GM21515 (cell line): Measurements from ENCODE around the gene TMEM231.
A peak's percentile ranks its signal among the peaks of the same experiment; 100 is the strongest.
"Not testable (repeated sequence)": the region's sequence is repeated elsewhere in the genome, so short reads cannot be mapped to it uniquely, and the experiment has no call there.

Source experiments
- ATAC-seq: cut with Tn5 transposase; IDR thresholded peaks from one replicate; pipeline ENCODE4 v1.9.1; 2021; ENCODE audit not compliant: unreplicated experiment

The TMEM231 gene

DNA sequence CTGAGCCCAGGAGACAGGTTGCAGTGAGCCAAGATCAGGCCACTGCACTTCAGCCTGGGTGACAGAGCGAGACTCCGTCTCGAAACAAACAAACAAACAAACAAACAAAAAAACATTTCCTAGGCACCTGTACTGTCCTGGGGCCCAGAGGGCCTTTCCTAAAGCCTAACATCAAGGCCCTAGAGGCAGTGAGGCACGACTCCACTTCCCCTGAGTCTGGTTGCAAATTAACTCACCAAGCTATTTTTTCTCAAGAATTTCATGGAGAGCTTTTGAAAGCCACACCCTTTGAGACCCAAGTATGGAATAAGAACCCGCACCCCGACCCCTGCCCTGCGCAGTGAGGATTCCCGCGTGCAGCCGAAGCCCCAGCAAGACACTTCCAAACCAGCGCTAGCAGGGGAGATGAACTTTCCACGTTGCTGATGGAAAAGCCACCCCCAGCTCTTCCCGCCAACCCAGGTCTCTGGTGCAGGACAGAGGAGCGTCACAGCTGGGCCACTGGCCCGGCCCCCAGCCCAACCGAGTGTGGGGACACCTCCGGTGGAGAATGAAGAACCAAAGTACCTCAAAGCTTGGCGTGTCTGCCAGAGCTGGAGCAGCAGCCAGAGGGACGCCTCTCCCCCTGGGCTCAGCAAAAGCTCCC, 21.4 kb downstream of the TMEM231 start:
- no peak for ATAC-seq

GRCh38 chr16:75532791-75533190, 23.3 kb downstream of the TMEM231 start:
- ATAC-seq = no peak

DNA sequence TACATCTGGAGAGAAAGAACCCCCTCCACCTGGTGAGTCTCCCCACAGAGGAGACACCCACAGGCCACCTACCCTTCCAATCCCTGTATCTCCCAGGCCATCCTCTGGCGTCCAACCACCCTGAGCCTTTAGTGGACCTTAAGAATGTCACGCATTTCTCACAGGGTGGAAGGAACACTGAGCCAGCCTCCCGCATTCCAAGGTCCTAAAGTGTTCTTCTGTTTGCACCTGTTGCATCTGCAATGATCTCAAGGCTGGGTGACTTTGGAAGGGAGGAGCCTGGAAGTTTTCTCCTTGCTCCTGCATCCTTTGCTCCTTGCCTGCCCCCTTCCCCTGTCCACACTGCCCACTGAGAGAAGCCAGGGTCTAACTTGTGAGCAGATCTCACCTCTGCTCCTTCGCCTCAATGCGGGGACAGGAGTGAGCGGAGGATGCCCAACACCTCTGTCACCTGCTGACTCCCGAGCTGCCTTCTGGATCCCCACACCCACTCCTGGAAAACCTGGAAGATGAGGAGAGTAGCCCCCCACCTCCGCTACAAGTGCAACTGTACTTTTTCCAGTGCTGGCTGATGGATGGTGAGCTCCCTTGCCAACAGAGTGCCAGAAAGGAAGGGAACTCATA, 23.8 kb downstream of the TMEM231 start:
- no peak for ATAC-seq

- no peak for ATAC-seq
These were observed 26.1 kb downstream of the TMEM231 start for GRCh38 chr16:75529959-75530358.

DNA sequence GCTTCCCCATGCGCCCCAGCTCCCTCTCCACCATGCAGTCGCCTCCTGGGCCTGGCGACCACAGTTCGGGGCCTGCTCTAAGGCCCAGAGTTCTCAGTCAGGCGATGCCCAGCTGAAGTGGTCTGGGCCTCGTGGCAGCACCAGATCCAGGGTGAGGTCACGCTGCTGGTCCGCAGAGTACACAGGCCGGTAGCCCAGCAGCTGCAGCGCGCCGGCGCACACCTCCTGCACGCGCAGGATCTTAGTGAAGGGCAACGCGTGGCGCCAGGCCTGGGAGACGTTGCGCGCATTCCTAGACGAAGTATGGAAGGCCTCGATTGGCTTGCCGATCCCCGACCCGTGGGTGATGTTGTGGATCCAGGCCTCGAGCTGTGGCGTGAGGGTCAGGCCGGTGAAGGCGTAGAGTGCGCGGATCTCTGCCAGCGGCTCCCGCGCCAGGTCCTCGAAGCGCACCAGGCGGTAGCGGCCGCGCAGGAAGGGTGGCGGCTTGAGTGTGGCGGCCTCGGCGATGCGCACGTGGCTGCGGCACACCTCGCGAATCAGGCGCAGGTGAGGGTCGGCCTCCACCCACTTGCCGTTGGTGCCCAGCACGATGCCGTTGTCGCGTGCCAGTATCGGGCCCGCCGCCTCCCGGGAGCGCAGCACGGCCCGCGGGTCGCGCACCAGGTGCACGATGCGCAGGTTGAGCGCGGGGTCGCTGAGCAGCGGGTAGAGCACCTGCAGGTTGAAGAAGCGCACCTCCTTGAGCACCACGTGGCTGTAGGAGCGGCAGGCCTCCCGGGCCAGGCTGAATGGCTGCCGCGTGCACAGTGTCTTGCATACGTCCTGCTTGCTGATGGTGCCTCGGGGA, 26.8 kb downstream of the TMEM231 start:
- ATAC-seq = no peak

GRCh38 chr16:75527825-75528299, 28.2 kb downstream of the TMEM231 start:
- ATAC-seq = no peak

DNA sequence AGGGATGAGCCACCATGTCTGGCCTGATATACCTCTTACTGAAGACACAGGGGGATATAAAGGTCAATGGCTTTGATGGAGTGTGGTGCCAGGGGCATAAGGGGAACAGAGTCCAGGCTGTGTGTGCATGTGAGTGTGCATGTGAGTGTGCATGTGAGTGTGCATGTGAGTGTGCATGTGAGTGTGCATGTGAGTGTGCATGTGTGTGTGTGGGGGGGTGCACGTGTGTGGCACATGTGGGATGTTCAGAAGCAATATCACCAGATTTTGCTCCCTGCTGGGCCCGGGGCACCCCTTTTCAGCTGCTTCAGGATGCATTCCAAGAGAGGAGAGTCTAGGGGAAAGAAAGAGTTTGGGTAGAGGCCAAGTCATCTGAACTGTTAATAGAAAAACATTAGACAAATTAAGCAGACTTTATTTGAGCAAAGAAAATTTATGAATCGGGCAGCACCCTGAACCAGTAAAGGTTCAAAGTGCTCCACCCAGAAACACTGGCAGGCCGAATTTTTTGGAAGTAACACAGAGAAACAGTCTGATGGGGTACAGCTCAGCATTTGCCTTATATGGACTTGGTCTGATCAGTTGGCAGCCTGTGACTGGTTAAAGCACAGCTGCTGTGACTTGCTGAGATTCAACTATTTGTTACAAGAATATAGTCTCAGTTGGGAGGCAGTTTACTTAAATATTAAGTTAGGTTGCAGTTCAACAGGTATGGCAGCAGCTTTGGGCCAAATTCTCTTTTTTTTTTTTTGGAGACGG, 29.8 kb downstream of the TMEM231 start:
- no peak for ATAC-seq

- no peak for ATAC-seq
These were observed 36.9 kb downstream of the TMEM231 start for GRCh38 chr16:75519175-75519574.

DNA sequence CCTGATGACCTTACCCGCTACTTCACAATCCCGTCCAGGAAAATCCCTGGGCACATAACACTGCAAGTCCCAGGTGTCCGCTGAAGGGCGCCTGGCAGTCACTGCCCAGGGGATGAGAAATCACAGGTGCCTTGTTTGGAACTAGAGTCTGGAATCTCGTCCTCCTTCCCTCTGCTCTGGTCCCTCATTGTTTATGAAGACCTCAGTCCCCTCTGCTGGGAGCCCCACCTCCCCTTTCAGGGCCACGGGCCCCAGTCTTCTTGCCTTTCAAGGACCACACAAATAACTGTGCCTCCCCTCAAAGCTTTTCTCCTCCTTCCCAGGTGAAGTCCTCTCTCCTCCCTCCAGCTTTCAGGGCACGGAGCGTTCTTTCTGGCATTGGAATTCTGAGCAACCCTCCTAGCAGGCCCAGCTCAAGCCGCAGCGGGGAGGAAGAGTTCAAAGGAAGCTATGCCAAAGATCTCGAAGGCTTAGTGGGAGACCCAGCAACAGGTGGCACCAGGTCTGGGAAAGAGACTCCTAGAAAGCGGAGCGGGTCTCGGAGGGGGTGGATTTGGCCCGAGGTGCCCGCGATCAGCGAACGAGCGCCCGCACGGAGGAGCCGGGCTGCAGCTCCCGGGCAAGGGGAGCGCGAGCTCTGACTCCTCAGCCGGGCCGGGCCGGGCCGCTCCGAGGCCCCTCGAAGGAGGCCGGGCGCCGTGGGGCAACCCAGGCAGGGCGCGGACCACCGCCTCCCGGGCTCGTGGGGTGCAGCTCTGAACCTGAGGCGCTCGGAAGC, 39.7 kb downstream of the TMEM231 start:
- ATAC-seq = peak; percentile 27

DNA sequence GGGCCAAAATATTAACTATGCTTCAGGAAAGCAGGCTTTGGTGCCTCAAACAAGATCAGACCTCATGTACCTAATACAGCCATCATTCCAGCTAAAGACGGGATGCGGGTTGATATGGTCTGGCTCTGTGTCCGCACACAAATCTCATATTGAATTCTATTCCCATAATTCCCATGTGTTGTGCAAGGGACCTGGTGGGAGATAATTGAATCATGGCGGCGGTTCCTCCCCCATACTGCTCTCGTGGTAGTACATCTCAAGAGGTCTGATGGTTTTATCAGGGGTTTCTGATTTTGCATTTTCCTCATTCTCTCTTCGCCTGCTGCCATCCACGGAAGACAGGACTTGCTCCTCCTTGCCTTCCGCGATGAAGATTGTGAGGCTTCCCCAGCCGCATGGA, 41.8 kb downstream of the TMEM231 start:
- ATAC-seq = no peak

DNA sequence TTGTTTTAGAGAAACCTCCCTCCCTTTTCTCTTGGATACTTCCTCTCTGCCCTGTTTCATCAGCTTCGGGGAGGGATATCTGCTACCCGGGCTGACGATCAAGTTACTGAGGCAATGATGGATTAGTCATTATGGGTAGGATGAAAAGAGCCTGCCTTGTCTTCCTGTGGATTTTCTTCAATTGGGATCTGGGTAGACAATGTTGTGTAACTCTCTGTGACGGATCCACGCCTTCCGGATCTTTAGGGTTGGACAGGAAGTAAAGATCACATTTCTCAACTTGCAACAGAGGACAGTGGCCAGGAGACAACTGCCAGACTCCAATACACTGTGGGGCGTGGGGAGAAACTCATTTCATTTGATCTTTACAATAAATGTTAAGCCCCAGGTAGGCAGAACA, 49.5 kb downstream of the TMEM231 start:
- no peak for ATAC-seq

DNA sequence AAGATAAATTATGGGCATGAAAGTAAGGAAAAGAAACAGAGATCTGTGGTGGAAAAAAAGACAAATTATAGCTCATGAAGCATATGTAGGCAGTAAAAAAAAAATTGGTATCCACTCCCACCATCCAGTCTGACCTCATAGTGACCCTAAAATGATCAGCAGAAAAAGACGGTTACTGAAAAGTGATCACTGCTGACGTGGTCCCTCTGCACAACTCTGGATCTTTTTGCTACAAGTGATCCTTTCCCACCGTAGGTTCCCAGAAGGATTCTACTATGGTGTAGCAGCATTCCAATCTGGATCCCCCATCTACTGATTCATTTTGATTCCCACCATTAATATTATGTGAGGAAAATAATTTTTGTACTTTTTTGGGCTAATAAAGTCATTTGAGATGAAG, 49.9 kb downstream of the TMEM231 start:
- ATAC-seq = no peak

DNA sequence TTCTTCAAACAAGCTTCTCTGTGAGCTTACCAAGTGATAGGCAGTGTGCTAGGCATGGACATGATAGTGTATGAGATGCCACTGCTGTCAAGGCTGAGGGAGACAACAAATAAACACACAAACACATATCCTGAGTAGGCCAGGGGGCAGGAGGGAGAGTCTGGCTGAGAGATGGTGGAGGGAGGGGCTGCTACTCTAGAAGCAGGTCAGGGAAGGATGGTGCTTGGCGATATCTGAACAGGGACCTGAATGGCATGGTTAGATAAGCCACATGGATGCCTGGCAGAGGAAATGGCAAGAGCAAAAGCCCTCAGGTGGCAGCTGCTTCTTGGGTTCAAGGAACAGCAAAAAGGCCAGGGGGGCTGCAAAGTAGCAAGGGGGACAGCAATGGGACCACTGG, 52.3 kb downstream of the TMEM231 start:
- no peak for ATAC-seq

GRCh38 chr16:75502916-75503605, 53.0 kb downstream of the TMEM231 start:
- ATAC-seq = no peak

DNA sequence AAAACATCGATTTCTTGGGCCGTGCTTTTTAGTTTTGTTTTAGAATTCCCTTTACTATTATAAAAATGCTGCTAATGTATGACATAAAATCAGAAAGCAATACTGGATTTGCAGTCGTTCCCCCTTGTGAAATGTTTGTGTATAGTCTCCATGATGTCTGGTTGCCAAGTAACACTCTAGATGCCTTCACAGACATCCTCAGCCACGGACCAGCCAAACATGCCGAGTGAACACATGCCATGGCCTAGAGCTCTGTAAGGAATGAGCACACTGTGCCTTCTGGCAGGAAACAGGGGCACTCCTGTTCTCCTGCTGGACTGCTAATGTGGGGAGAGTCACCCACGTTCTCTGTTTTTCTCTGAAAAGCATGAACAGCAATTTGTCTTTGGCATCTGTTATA, 54.2 kb downstream of the TMEM231 start:
- not testable (repeated sequence) for ATAC-seq

- no peak for ATAC-seq
These were observed 54.7 kb downstream of the TMEM231 start for GRCh38 chr16:75501359-75501758.

- ATAC-seq = not testable (repeated sequence)
These were observed 57.3 kb downstream of the TMEM231 start for GRCh38 chr16:75498605-75499322.

- no peak for ATAC-seq
These were observed 58.5 kb downstream of the TMEM231 start for GRCh38 chr16:75497558-75497957.

DNA sequence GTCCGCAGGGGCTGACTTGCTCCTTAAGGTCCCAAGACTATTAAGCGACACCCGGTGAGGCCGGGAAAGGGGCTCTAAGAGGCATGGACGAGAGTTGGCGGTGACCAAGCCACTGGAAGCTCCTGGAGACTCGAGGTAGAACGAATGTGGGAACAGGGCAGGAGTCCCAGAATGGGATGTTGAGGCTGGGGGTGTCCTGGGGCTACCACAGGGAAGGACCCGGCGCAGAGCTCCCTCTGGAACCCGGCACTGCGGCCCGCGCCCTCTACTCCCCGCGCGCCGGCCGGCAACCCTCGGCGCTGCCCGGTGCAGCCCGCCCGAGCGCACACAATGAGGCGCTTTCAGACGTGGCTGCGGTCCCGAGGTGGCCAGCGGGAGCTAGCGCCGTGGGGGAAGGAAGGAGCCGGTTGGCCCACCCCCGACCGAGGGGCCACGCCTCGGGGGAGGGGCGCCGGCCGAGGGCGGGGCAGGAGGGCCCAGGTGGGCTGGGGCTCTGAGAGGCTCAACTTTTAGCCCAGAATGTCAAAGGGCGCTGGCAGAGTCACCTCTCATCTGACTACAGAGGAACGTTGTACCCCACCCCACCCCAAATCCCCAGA, 60.9 kb downstream of the TMEM231 start, which contains the start of gene CHST6:
Gene CHST6 (minus strand): TSS at position 366 of the 599 bp plus-strand sequence. CDS start 15,613 bp downstream, outside the sequence.
- peak; percentile 65 for ATAC-seq
